Lung (tissue), 12 donors: Measurements from ENCODE around the gene TRIM44. TPM values are rescaled to one million over a fixed set of nuclear protein-coding genes. Genes with fewer than 3 reads are reported as not detected.

Experiments
- ATAC-seq: fragments of 200-7000 bp; cut with Tn5 transposase; one replicate; pipeline ENCODE4 v1.9.1; 2020; ENCODE audit warnings: moderate number of reproducible peaks; ENCODE audit not compliant: insufficient read depth, low FRiP score
- DNase-seq, 3 donors: peaks; one replicate each; pipeline ENCODE4 v3.0.0-alpha.2; 2013 to 2017
- H3K27ac ChIP-seq, 2 donors: one replicate each; pipeline ENCODE4 v1.5.1; 2013; ENCODE audit warnings: mild to moderate bottlenecking in 2 of 2, moderate library complexity in 2 of 2, control low read depth in 1 of 2, inconsistent platforms in 1 of 2, low read depth in 1 of 2, low read length in 1 of 2
- H3K27me3 ChIP-seq, 3 donors: one replicate each; pipeline ENCODE4 v1.5.1; 2013; ENCODE audit warnings: low read length in 2 of 3; ENCODE audit not compliant: control insufficient read depth in 3 of 3, insufficient read depth in 3 of 3
- H3K36me3 ChIP-seq, 4 donors: one replicate each; pipeline ENCODE4 v1.5.1; 2013; ENCODE audit warnings: low read length in 4 of 4, mild to moderate bottlenecking in 1 of 4, moderate library complexity in 1 of 4; ENCODE audit not compliant: control insufficient read depth in 4 of 4, insufficient read depth in 4 of 4
- H3K4me1 ChIP-seq, 5 donors: one replicate each; pipeline ENCODE4 v1.5.1; 2013; ENCODE audit warnings: low read length in 5 of 5, mild to moderate bottlenecking in 2 of 5, moderate library complexity in 1 of 5; ENCODE audit not compliant: control insufficient read depth in 5 of 5, insufficient read depth in 5 of 5
- H3K4me3 ChIP-seq: one replicate; pipeline ENCODE4 v1.5.1; 2013; ENCODE audit warnings: mild to moderate bottlenecking, control low read depth, moderate library complexity
- H3K9ac ChIP-seq, 2 donors: one replicate each; pipeline ENCODE4 v1.5.1; 2013; ENCODE audit warnings: low read length in 2 of 2, control low read depth in 1 of 2; ENCODE audit not compliant: insufficient read depth in 1 of 2
- H3K9me3 ChIP-seq, 4 donors: one replicate each; pipeline ENCODE4 v1.5.1; 2013; ENCODE audit warnings: low read length in 3 of 4, mild to moderate bottlenecking in 1 of 4, moderate library complexity in 1 of 4; ENCODE audit not compliant: control insufficient read depth in 4 of 4, insufficient read depth in 3 of 4
- CTCF ChIP-seq: IDR thresholded peaks from 2 replicates; pipeline ENCODE4 v1.5.1; 2012; ENCODE audit warnings: mild to moderate bottlenecking; ENCODE audit errors: control extremely low read depth, extremely low read depth
- WGBS, 2 donors: extraction: QIAGEN DNeasy Blood & Tissue Kit; methylation state at CpG; one replicate each; pipeline ENCODE4 v1.1.7; 2013; 5-methylcytosine and 5-hydroxymethylcytosine counted together
- polyA plus RNA-seq, 2 donors: library from polyadenylated mRNA; stranded (reverse); fragments of 200-250 nt; gene quantifications; one replicate each; pipeline ENCODE4 v1.2.1, GENCODE V29; 2013
- total RNA-seq, 2 donors: library from RNA; depleted of rRNA in 1 of 2; stranded (reverse); fragments of >200 nt in 1 of 2; gene quantifications; one replicate each; pipeline ENCODE4 v1.2.1, GENCODE V29; 2014 to 2021
- donor health status: control.
- donor health status: control.
- donor health status: Bipolar disorder and iron deficiency.
- donor health status: healthy.
- donor health status: DM: yes; HTN: yes; CAD: no.

TRIM44 gene
- total and polyA plus RNA-seq, 4 donors: 9.1 to 62.2 (median 22.7) TPM

- H3K9me3 ChIP-seq: no peaks in the 10 kb centered on the region
- no peaks in the 10 kb centered on the region for H3K4me1 ChIP-seq
- H3K9ac ChIP-seq: no peak overlapping the region
- 87% methylated on average over 3 of the region's 3 CpGs for WGBS, 2 donors
- no peaks in the 10 kb centered on the region for H3K36me3 ChIP-seq
- DNase-seq (no peak), ATAC-seq (no peak)
- TF ChIP-seq CTCF: no peak
- H3K27ac ChIP-seq: no peak overlapping the region
- no peaks in the 10 kb centered on the region for H3K27me3 ChIP-seq
- no peak overlapping the region for H3K4me3 ChIP-seq
Observed at GRCh38 chr11:35641964-35642363, 20.6 kb upstream of the TRIM44 start.

DNA sequence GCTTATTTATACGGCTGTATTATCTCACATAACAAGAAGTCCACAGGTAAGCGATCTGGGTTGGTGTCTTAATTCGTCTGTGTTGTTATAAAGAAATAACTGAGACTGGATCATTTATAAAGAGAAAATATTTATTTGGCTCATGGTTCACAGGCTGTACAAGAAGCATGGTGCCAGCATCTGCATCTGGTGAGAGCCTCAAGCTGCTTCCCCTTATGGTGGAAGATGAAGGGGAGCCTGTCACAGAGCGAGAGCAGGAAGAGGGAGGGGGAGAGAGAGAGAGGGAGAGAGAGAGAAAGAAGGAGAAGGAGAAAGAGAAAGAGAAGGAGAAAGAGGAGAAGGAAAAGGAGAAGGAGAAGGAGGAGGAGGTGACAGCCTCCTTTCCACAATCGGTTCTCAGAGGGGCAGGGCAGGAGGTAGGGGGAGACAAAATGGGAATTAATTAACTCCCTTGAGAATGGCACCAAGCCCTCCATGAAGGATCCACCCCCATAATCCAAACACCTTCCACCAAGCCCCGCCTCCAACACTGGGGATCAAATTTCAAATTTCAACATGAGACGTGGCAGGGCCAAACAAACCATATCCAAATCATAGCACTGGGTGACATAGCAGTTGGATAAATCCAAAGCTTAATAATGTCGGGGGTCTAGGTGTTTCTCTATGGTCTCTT is 15.0 kb upstream of the TRIM44 start:
- no peak overlapping the region for H3K4me3 ChIP-seq
- no peak for ATAC-seq
- 79 to 83% methylated on average over 8 of the region's 8 CpGs for WGBS, 2 donors

GRCh38 chr11:35650006-35650405 is 12.6 kb upstream of the TRIM44 start:
- ATAC-seq (no peak), DNase-seq (no peak)
- no peak for TF ChIP-seq CTCF
- WGBS, 2 donors: 73 to 86% methylated on average over 1 of the region's 1 CpG
- Histone ChIP-seq H3K36me3 (no peaks in the 10 kb centered on the region), H3K9ac (no peak overlapping the region), H3K9me3 (no peaks in the 10 kb centered on the region), H3K4me3 (no peak overlapping the region), H3K27me3 (no peaks in the 10 kb centered on the region), H3K4me1 (no peaks in the 10 kb centered on the region), H3K27ac (no peak overlapping the region)

More for the DNA sequence above, 15.0 kb upstream of the TRIM44 start:
- no peak for DNase-seq
- H3K36me3 ChIP-seq: no peaks in the 10 kb centered on the region
- no peak overlapping the region for H3K9ac ChIP-seq
- no peaks in the 10 kb centered on the region for H3K9me3 ChIP-seq
- H3K4me1 ChIP-seq: no peaks in the 10 kb centered on the region
- no peak for TF ChIP-seq CTCF
- no peak overlapping the region for H3K27ac ChIP-seq
- H3K27me3 ChIP-seq: no peaks in the 10 kb centered on the region

DNA sequence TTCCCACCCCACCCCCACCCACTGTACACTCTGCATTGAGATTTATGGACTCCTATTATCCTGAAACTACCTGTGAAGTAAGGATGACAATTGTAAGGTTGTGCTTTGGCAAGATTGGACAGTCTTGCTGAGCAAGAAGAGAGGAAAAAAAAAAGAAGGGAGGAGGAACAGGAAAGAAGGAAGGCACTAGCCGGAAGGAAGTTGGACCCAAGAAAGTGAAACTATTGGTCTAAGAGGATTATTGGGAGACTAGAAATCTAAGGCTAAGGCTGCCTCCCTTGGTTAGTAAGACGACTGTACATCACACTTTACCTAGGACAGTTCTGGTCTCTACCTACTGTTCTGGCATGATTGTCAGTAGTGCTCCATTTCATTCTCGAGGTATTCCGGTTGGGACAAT is 12.1 kb upstream of the TRIM44 start:
- Histone ChIP-seq H3K4me1 (no peaks in the 10 kb centered on the region), H3K27ac (no peak overlapping the region), H3K9ac (no peak overlapping the region), H3K36me3 (no peaks in the 10 kb centered on the region), H3K4me3 (no peak overlapping the region), H3K27me3 (no peaks in the 10 kb centered on the region), H3K9me3 (no peaks in the 10 kb centered on the region)
- WGBS, 2 donors: 83 to 89% methylated on average over 4 of the region's 4 CpGs
- DNase-seq: no peak
- no peak for TF ChIP-seq CTCF
- no peak for ATAC-seq
